Astrocyte (in vitro differentiated cells and primary cell): ENCODE results near the gene MTHFSD. TPM values are rescaled to one million over a fixed set of nuclear protein-coding genes. Genes with fewer than 3 reads are reported as not detected.

Experiments
- DNase-seq: peaks from one replicate; pipeline ENCODE4 v3.0.0-alpha.2; 2010; ENCODE audit warnings: low read depth
- FAIRE-seq: peaks from 2 replicates; lab custom pipeline; 2011; peaks lifted over from hg19 to GRCh38; lab: Jason Lieb, UNC
- H2AFZ ChIP-seq: 2 replicates; pipeline ENCODE4 v1.6.0; 2012; ENCODE audit warnings: low read depth, low read length, inconsistent platforms
- H3K27ac ChIP-seq: 2 replicates; pipeline ENCODE4 v1.5.1; 2011; ENCODE audit warnings: low read depth, low read length, inconsistent platforms
- H3K27me3 ChIP-seq: 2 replicates; pipeline ENCODE4 v1.6.0; 2011; ENCODE audit warnings: low read length, inconsistent platforms; ENCODE audit not compliant: insufficient read depth
- H3K36me3 ChIP-seq: 2 replicates; pipeline ENCODE4 v1.5.1; 2011; ENCODE audit warnings: low read length, inconsistent platforms; ENCODE audit not compliant: insufficient read depth
- H3K4me1 ChIP-seq: 2 replicates; pipeline ENCODE4 v1.5.1; 2011; ENCODE audit warnings: low read length, inconsistent platforms; ENCODE audit not compliant: insufficient read depth
- H3K4me2 ChIP-seq: 2 replicates; pipeline ENCODE4 v1.6.0; 2012; ENCODE audit warnings: low read length, inconsistent platforms
- H3K4me3 ChIP-seq: 2 replicates; pipeline ENCODE4 v1.5.1; 2011; ENCODE audit warnings: low read depth, mild to moderate bottlenecking, low read length, inconsistent platforms; ENCODE audit not compliant: insufficient read depth
- H3K79me2 ChIP-seq: 2 replicates; pipeline ENCODE4 v1.6.0; 2012; ENCODE audit warnings: mild to moderate bottlenecking, low read length, inconsistent platforms; ENCODE audit not compliant: insufficient read depth
- H3K9ac ChIP-seq: 2 replicates; pipeline ENCODE4 v1.6.0; 2012; ENCODE audit warnings: mild to moderate bottlenecking, low read length, inconsistent platforms
- H3K9me3 ChIP-seq: 2 replicates; pipeline ENCODE4 v1.5.1; 2012; ENCODE audit warnings: low read depth, mild to moderate bottlenecking, low read length, inconsistent platforms; ENCODE audit not compliant: insufficient read depth
- H4K20me1 ChIP-seq: 2 replicates; pipeline ENCODE4 v1.6.0; 2012; ENCODE audit warnings: low read length, inconsistent platforms; ENCODE audit not compliant: insufficient read depth
- H3K27ac Mint-ChIP-seq: one replicate; pipeline ENCODE4 v1.8.0; 2021; ENCODE audit warnings: mild to moderate bottlenecking, mixed read lengths; ENCODE audit not compliant: unreplicated experiment
- H3K27me3 Mint-ChIP-seq: one replicate; pipeline ENCODE4 v1.8.0; 2021; ENCODE audit warnings: low read depth, mixed read lengths; ENCODE audit not compliant: unreplicated experiment
- H3K36me3 Mint-ChIP-seq: one replicate; pipeline ENCODE4 v1.8.0; 2021; ENCODE audit warnings: low read depth, mixed read lengths; ENCODE audit not compliant: unreplicated experiment
- H3K4me1 Mint-ChIP-seq: one replicate; pipeline ENCODE4 v1.8.0; 2021; ENCODE audit warnings: low read depth, mixed read lengths; ENCODE audit not compliant: unreplicated experiment
- H3K4me3 Mint-ChIP-seq: one replicate; pipeline ENCODE4 v1.8.0; 2021; ENCODE audit warnings: mild to moderate bottlenecking, moderate library complexity, mixed read lengths; ENCODE audit not compliant: unreplicated experiment
- H3K9me3 Mint-ChIP-seq: one replicate; pipeline ENCODE4 v1.8.0; 2021; ENCODE audit warnings: mild to moderate bottlenecking, mixed read lengths; ENCODE audit not compliant: unreplicated experiment
- EZH2 ChIP-seq: IDR thresholded peaks from 2 replicates; pipeline ENCODE4 v1.6.1; 2012; ENCODE audit warnings: mild to moderate bottlenecking, low read length, inconsistent platforms; ENCODE audit not compliant: insufficient read depth
- total RNA-seq: library from RNA; stranded (reverse); gene quantifications from 2 replicates; pipeline ENCODE4 v1.2.1, GENCODE V29; 2021
- TF ChIP-seq, protein P1 (sequence below): IDR thresholded peaks from 2 replicates; pipeline ENCODE4 v1.5.1; 2011; ENCODE audit warnings: low read depth, mild to moderate bottlenecking, inconsistent platforms, low read length, moderate library complexity; ENCODE audit not compliant: insufficient read depth

MTHFSD gene
- total RNA-seq, 1 donor from 2014 or later: 15.6 TPM

DNA sequence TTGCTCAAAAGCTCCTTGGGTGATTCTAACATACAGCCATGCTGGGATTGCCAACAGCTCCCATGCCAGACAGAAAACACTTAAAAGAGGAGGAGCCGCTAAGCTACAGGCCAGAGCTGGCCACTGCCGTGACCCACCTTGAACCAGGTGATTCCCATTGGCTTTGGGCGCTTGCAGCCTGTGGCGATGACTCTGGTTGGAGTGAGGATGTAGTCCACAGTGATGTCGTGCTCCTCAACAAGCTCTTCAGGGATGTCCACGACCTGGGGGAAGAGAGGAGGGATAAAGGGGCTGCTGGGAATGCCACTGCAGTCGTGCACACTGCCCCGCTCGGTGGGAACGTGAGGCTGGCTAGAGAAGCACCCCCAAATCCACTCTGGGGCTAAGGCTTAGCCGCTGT lies 13.5 kb downstream of the MTHFSD start:
- no peaks in the 10 kb centered on the region for H3K9me3 Mint-ChIP-seq
- Histone ChIP-seq H3K27ac (no peak overlapping the region), H3K27me3 (no peaks in the 10 kb centered on the region), H2AFZ (no peak overlapping the region), H3K4me2 (no peak overlapping the region), H4K20me1 (peaks cover 23% of the 10 kb centered on the region), H3K79me2 (peaks cover 2% of the 10 kb centered on the region), H3K9me3 (no peaks in the 10 kb centered on the region), H3K4me1 (no peaks in the 10 kb centered on the region), H3K36me3 (peaks cover 29% of the 10 kb centered on the region), H3K4me3 (no peak overlapping the region), H3K9ac (no peak overlapping the region)
- DNase-seq: no peak
- no peak for TF ChIP-seq EZH2
- H3K27ac Mint-ChIP-seq: no peak overlapping the region
- H3K36me3 Mint-ChIP-seq: peaks cover 36% of the 10 kb centered on the region
- no peak for FAIRE-seq
- no peak overlapping the region for H3K4me3 Mint-ChIP-seq
- no peaks in the 10 kb centered on the region for H3K4me1 Mint-ChIP-seq
- H3K27me3 Mint-ChIP-seq: no peaks in the 10 kb centered on the region

DNA sequence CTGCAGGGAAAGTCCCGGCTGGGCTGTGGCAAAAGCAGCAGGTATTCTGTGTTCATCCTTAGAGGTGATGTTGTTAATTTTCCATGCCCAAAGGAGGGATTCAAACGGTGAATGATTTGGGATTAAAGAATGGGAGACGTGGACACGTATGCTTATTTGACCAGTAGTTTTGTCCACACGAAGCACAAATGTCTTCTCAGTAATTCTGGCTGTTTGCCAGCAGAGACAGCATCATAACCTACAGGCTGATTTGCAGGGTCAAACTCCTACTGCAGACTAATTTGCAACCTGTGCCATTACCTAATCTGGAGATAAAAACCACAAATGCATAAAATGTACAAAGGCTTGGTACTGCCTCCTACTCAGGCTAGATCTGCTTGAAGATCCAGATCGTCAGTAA lies 14.1 kb downstream of the MTHFSD start:
- peaks cover 29% of the 10 kb centered on the region for H3K36me3 ChIP-seq
- no peak overlapping the region for H3K27ac ChIP-seq
- Mint-ChIP-seq H3K4me1 (no peaks in the 10 kb centered on the region), H3K9me3 (no peaks in the 10 kb centered on the region), H3K27ac (no peak overlapping the region), H3K27me3 (no peaks in the 10 kb centered on the region), H3K4me3 (no peak overlapping the region), H3K36me3 (peaks cover 39% of the 10 kb centered on the region)
- H3K79me2 ChIP-seq: peaks cover 2% of the 10 kb centered on the region
- H3K9ac ChIP-seq: no peak overlapping the region
- H3K27me3 ChIP-seq: no peaks in the 10 kb centered on the region
- H2AFZ ChIP-seq: no peak overlapping the region
- FAIRE-seq (no peak), DNase-seq (no peak)
- H3K9me3 ChIP-seq: no peaks in the 10 kb centered on the region
- peaks cover 23% of the 10 kb centered on the region for H4K20me1 ChIP-seq
- H3K4me3 ChIP-seq: no peak overlapping the region
- H3K4me2 ChIP-seq: no peak overlapping the region
- no peak for TF ChIP-seq EZH2
- TF ChIP-seq, protein P1, sequence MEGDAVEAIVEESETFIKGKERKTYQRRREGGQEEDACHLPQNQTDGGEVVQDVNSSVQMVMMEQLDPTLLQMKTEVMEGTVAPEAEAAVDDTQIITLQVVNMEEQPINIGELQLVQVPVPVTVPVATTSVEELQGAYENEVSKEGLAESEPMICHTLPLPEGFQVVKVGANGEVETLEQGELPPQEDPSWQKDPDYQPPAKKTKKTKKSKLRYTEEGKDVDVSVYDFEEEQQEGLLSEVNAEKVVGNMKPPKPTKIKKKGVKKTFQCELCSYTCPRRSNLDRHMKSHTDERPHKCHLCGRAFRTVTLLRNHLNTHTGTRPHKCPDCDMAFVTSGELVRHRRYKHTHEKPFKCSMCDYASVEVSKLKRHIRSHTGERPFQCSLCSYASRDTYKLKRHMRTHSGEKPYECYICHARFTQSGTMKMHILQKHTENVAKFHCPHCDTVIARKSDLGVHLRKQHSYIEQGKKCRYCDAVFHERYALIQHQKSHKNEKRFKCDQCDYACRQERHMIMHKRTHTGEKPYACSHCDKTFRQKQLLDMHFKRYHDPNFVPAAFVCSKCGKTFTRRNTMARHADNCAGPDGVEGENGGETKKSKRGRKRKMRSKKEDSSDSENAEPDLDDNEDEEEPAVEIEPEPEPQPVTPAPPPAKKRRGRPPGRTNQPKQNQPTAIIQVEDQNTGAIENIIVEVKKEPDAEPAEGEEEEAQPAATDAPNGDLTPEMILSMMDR: no peak
- H3K4me1 ChIP-seq: no peaks in the 10 kb centered on the region

DNA sequence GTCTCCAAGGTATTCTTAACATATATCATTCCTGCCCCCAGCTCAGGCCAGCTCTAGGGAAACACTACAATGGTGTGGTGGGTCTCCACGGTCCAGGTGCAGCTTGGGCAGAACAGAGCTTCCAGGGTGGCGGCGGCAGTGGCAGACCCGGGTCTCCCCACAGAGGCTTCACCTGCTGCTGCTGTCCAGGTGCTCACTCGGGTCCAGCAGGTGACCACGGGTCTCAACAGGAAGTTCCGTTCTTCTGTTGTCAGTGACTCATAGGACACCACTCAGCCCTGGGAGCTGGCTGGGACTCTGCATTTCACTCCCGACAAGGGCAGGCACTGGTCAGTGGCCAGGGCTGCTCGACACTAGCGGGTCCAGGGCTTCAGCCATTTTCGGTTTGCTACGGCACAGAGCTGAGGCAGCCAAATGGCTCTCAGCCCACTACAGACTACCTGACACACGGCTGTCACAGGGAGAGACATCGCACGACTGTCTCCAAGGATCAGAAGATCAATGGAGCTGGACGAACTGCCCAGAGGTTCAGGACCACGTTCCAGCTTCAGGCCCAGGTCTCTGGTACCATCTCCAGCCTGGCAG lies 16.7 kb downstream of the MTHFSD start:
- Histone ChIP-seq H3K4me3 (no peak overlapping the region), H3K36me3 (peaks cover 29% of the 10 kb centered on the region), H3K4me2 (no peak overlapping the region), H3K4me1 (no peaks in the 10 kb centered on the region), H2AFZ (no peak overlapping the region), H4K20me1 (peaks cover 12% of the 10 kb centered on the region), H3K27ac (no peak overlapping the region), H3K79me2 (no peaks in the 10 kb centered on the region), H3K9me3 (no peaks in the 10 kb centered on the region), H3K9ac (no peak overlapping the region), H3K27me3 (no peaks in the 10 kb centered on the region)
- no peaks in the 10 kb centered on the region for H3K9me3 Mint-ChIP-seq
- H3K4me1 Mint-ChIP-seq: no peaks in the 10 kb centered on the region
- FAIRE-seq: no peak
- H3K36me3 Mint-ChIP-seq: peaks cover 32% of the 10 kb centered on the region
- no peaks in the 10 kb centered on the region for H3K27me3 Mint-ChIP-seq
- no peak overlapping the region for H3K27ac Mint-ChIP-seq
- TF ChIP-seq EZH2: no peak
- TF ChIP-seq, protein P1: no peak
- DNase-seq: no peak
- no peak overlapping the region for H3K4me3 Mint-ChIP-seq
